A172 (cell line): ENCODE results near the gene TP53BP1. TPM values are rescaled to one million over a fixed set of nuclear protein-coding genes. Genes with fewer than 3 reads are reported as not detected.
"Not testable (repeated sequence)": the region's sequence is repeated elsewhere in the genome, so short reads cannot be mapped to it uniquely, and the experiment has no call there.

ENCODE experiments used
- DNase-seq: peaks from one replicate; pipeline ENCODE4 v3.0.0-alpha.2; 2015; ENCODE audit warnings: low spot score
- total RNA-seq: library from RNA; depleted of rRNA; stranded (reverse); fragments of >200 nt; shearing (Covaris generic); gene quantifications from 2 replicates; pipeline ENCODE4 v1.2.3, GENCODE V29; 2014; rRNA removed

Gene TP53BP1
- 42.3 and 43.7 TPM in 2 replicates for total RNA-seq

- DNase-seq, result peak; percentile 91
Observed at GRCh38 chr15:43492673-43493601, at the start of gene TP53BP1. Gene TP53BP1 (minus strand): TSS chr15:43493156. CDS start chr15:43493043, 113 bp downstream.

GRCh38 chr15:43541785-43542184, 48.8 kb upstream of the TP53BP1 start:
- DNase-seq, result no peak

GRCh38 chr15:43538091-43538490, 45.1 kb upstream of the TP53BP1 start:
- DNase-seq, result no peak

- no peak for DNase-seq
Observed at GRCh38 chr15:43534897-43535296, 41.9 kb upstream of the TP53BP1 start.

- DNase-seq, result not testable (repeated sequence)
Observed at GRCh38 chr15:43532826-43533225, 39.9 kb upstream of the TP53BP1 start.

- DNase-seq, result no peak
Observed at GRCh38 chr15:43531018-43531670, 38.2 kb upstream of the TP53BP1 start.

- DNase-seq, result no peak
Observed at GRCh38 chr15:43529587-43530345, 36.8 kb upstream of the TP53BP1 start.

- DNase-seq, result no peak
Observed at GRCh38 chr15:43529141-43529540, 36.2 kb upstream of the TP53BP1 start.

- no peak for DNase-seq
Observed at GRCh38 chr15:43528542-43529007, 35.6 kb upstream of the TP53BP1 start.

GRCh38 chr15:43527802-43528541, 35.0 kb upstream of the TP53BP1 start:
- DNase-seq, result no peak

GRCh38 chr15:43527016-43527801, 34.3 kb upstream of the TP53BP1 start:
- DNase-seq, result no peak

- no peak for DNase-seq
Observed at GRCh38 chr15:43526261-43526930, 33.4 kb upstream of the TP53BP1 start.

- no peak for DNase-seq
Observed at GRCh38 chr15:43525131-43525530, 32.2 kb upstream of the TP53BP1 start.

- DNase-seq, result no peak
Observed at GRCh38 chr15:43524254-43524845, 31.4 kb upstream of the TP53BP1 start.

GRCh38 chr15:43523646-43524045, 30.7 kb upstream of the TP53BP1 start:
- DNase-seq, result no peak

GRCh38 chr15:43522247-43522646, 29.3 kb upstream of the TP53BP1 start:
- no peak for DNase-seq

GRCh38 chr15:43521419-43521818, 28.5 kb upstream of the TP53BP1 start:
- no peak for DNase-seq

GRCh38 chr15:43520138-43520537, 27.2 kb upstream of the TP53BP1 start:
- no peak for DNase-seq

- no peak for DNase-seq
Observed at GRCh38 chr15:43519196-43519595, 26.2 kb upstream of the TP53BP1 start.
